HEK293 (cell line): Measurements from ENCODE around the gene ADRM1.

Source experiments
- ZNF23 ChIP-seq: fragments of 450-650 bp; formaldehyde crosslinking; IDR thresholded peaks from 2 replicates; pipeline ENCODE4 v1.5.1; 2016; ENCODE audit warnings: missing biosample characterization, missing genetic modification characterization, borderline replicate concordance
- ZNF248 ChIP-seq: fragments of 450-650 bp; formaldehyde crosslinking; IDR thresholded peaks from 2 replicates; pipeline ENCODE4 v1.5.1; 2017; ENCODE audit warnings: missing biosample characterization, missing genetic modification characterization

DNA sequence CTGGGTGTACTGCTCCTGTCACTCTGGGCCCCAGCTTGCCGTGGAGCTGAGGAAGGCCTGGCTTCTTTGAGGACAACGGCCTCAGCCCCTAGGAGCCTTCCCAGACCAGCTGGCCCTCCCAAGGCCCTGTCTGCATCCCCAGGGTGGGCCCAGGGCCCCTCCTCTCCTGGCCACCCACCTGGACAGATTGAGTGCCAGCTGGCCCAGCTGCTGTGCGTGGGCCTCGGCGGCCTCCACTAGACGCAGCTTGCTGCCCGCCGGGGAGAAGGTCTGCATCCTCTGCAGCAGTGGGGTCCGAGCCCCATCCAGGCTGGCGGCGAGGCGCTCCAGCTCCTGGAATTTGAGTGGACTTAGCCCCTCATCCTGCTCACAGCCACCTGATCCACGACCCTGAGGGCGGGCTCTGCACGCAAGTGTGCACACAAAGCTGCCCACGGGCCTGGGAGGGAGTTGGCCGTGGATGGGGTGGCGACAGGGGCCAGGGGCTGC, 14.4 kb downstream of the ADRM1 start:
- no peak for TF ChIP-seq ZNF248
- no peak for TF ChIP-seq ZNF23 (tag by site-specific recombination)
